DOHH2 (cell line): ENCODE results near the gene KCNQ1.

Experiments
- H3F3A ChIP-seq: fragments of 200-600 bp; sonication (generic), shearing (Covaris generic); 2 replicates; pipeline ENCODE4 v1.6.0; 2016; ENCODE audit warnings: antibody characterized with exemption, mild to moderate bottlenecking; ENCODE audit not compliant: control insufficient read depth, insufficient read depth
- H3K27ac ChIP-seq: fragments of 200-600 bp; sonication (generic); 2 replicates; pipeline ENCODE4 v1.5.1; 2014; ENCODE audit warnings: low read depth, mild to moderate bottlenecking, low read length, moderate library complexity
- H3K27me3 ChIP-seq: fragments of 200-600 bp; sonication (generic); 2 replicates; pipeline ENCODE4 v1.6.1; 2014; ENCODE audit warnings: mild to moderate bottlenecking, low read length, mixed read lengths; ENCODE audit not compliant: control insufficient read depth
- H3K36me3 ChIP-seq: fragments of 200-600 bp; sonication (generic); 2 replicates; pipeline ENCODE4 v1.6.1; 2014; ENCODE audit warnings: mild to moderate bottlenecking, low read length, moderate library complexity, mixed read lengths; ENCODE audit not compliant: control insufficient read depth
- H3K4me1 ChIP-seq: fragments of 200-600 bp; sonication (generic); 2 replicates; pipeline ENCODE4 v1.6.1; 2014; ENCODE audit warnings: mild to moderate bottlenecking, low read length, mixed read lengths; ENCODE audit not compliant: control insufficient read depth
- H3K4me2 ChIP-seq: fragments of 200-600 bp; sonication (generic); 2 replicates; pipeline ENCODE4 v1.6.0; 2014; ENCODE audit warnings: mild to moderate bottlenecking, low read length, moderate library complexity
- H3K4me3 ChIP-seq: fragments of 200-600 bp; sonication (generic); 2 replicates; pipeline ENCODE4 v1.5.1; 2014; ENCODE audit warnings: mild to moderate bottlenecking, low read length, mixed read lengths
- H3K79me2 ChIP-seq: fragments of 200-600 bp; sonication (generic); 2 replicates; pipeline ENCODE4 v1.6.1; 2014; ENCODE audit warnings: mild to moderate bottlenecking, low read length, mixed read lengths; ENCODE audit not compliant: control insufficient read depth
- H3K9me2 ChIP-seq: fragments of 200-600 bp; sonication (generic); replicated peaks from 2 replicates; pipeline ENCODE4 v1.6.1; 2014; ENCODE audit warnings: mild to moderate bottlenecking, low read length, mixed read lengths; ENCODE audit not compliant: control insufficient read depth
- H3K9me3 ChIP-seq: fragments of 200-600 bp; sonication (generic); 2 replicates; pipeline ENCODE4 v1.6.1; 2014; ENCODE audit warnings: antibody characterized with exemption, low read length, mixed read lengths; ENCODE audit not compliant: control insufficient read depth, insufficient read depth
- H4K20me1 ChIP-seq: fragments of 200-600 bp; sonication (generic); 2 replicates; pipeline ENCODE4 v1.6.0; 2014; ENCODE audit warnings: low read depth, mild to moderate bottlenecking, antibody characterized with exemption, low read length, moderate library complexity; ENCODE audit not compliant: control insufficient read depth, insufficient read depth
- CTCF ChIP-seq: fragments of 200-600 bp; sonication (generic); IDR thresholded peaks from one replicate; pipeline ENCODE4 v1.5.1; 2014; ENCODE audit warnings: antibody characterized with exemption, mild to moderate bottlenecking, low read depth, low read length; ENCODE audit not compliant: poor library complexity, severe bottlenecking
- EZH2phosphoT487 ChIP-seq: fragments of 200-600 bp; sonication (generic); IDR thresholded peaks from 2 replicates; pipeline ENCODE4 v1.6.1; 2017; ENCODE audit warnings: borderline replicate concordance, mild to moderate bottlenecking, antibody characterized with exemption, low read length, moderate library complexity, mixed read lengths

Gene KCNQ1

GRCh38 chr11:2844116-2844842, 399.5 kb downstream of the KCNQ1 start:
- TF ChIP-seq EZH2phosphoT487 (no peak), CTCF (no peak)
- H3K9me3 ChIP-seq: no peaks in the 10 kb centered on the region
- H3K4me1 ChIP-seq: no peaks in the 10 kb centered on the region
- H3K4me2 ChIP-seq: no peak overlapping the region
- H3K27ac ChIP-seq: no peak overlapping the region
- no peaks in the 10 kb centered on the region for H4K20me1 ChIP-seq
- no peaks in the 10 kb centered on the region for H3F3A ChIP-seq
- no peak overlapping the region for H3K4me3 ChIP-seq
- no peaks in the 10 kb centered on the region for H3K36me3 ChIP-seq
- no peaks in the 10 kb centered on the region for H3K27me3 ChIP-seq
- H3K79me2 ChIP-seq: no peaks in the 10 kb centered on the region
- H3K9me2 ChIP-seq: no peaks in the 10 kb centered on the region

GRCh38 chr11:2844996-2845395, 400.2 kb downstream of the KCNQ1 start:
- Histone ChIP-seq H3K9me3 (no peaks in the 10 kb centered on the region), H4K20me1 (no peaks in the 10 kb centered on the region), H3K27me3 (no peaks in the 10 kb centered on the region), H3K4me2 (no peak overlapping the region), H3K4me1 (no peaks in the 10 kb centered on the region), H3K79me2 (no peaks in the 10 kb centered on the region), H3K4me3 (no peak overlapping the region), H3F3A (no peaks in the 10 kb centered on the region), H3K9me2 (no peaks in the 10 kb centered on the region), H3K27ac (no peak overlapping the region), H3K36me3 (no peaks in the 10 kb centered on the region)
- TF ChIP-seq EZH2phosphoT487: no peak

GRCh38 chr11:2846056-2846455, 401.2 kb downstream of the KCNQ1 start:
- Histone ChIP-seq H3K4me1 (no peaks in the 10 kb centered on the region), H3K36me3 (no peaks in the 10 kb centered on the region), H3K4me2 (no peak overlapping the region), H3K9me3 (no peaks in the 10 kb centered on the region), H3K79me2 (no peaks in the 10 kb centered on the region), H3F3A (no peaks in the 10 kb centered on the region), H3K27me3 (no peaks in the 10 kb centered on the region), H3K27ac (no peak overlapping the region), H3K4me3 (no peak overlapping the region), H3K9me2 (no peaks in the 10 kb centered on the region), H4K20me1 (no peaks in the 10 kb centered on the region)
- TF ChIP-seq EZH2phosphoT487: no peak
- TF ChIP-seq CTCF: no peak

GRCh38 chr11:2846470-2846869, 401.7 kb downstream of the KCNQ1 start:
- no peaks in the 10 kb centered on the region for H3F3A ChIP-seq
- no peaks in the 10 kb centered on the region for H3K79me2 ChIP-seq
- H3K4me1 ChIP-seq: no peaks in the 10 kb centered on the region
- no peaks in the 10 kb centered on the region for H3K9me2 ChIP-seq
- H3K27ac ChIP-seq: no peak overlapping the region
- no peaks in the 10 kb centered on the region for H3K9me3 ChIP-seq
- no peak for TF ChIP-seq EZH2phosphoT487
- TF ChIP-seq CTCF: no peak
- H3K36me3 ChIP-seq: no peaks in the 10 kb centered on the region
- no peak overlapping the region for H3K4me2 ChIP-seq
- no peaks in the 10 kb centered on the region for H3K27me3 ChIP-seq
- no peak overlapping the region for H3K4me3 ChIP-seq
- H4K20me1 ChIP-seq: no peaks in the 10 kb centered on the region
